ENCODE measurements around the gene RARG.

- TF ChIP-seq CTCF (IDR thresholded peaks at IDR 0.05) (peak in 2 of 12 donors; percentile 27 to 49), POLR2A (IDR thresholded peaks at IDR 0.05) (no peak)
These were observed 50.9 kb downstream of the RARG start for GRCh38 chr12:53180931-53181645.

All from heart left ventricle (tissue), 13 donors.